Measurements from ENCODE around the gene PGC. TPM values are rescaled to one million over a fixed set of nuclear protein-coding genes. Genes with fewer than 3 reads are reported as not detected.

The PGC gene
- total RNA-seq, 2 experiments from 2014 or later, result not detected

DNA sequence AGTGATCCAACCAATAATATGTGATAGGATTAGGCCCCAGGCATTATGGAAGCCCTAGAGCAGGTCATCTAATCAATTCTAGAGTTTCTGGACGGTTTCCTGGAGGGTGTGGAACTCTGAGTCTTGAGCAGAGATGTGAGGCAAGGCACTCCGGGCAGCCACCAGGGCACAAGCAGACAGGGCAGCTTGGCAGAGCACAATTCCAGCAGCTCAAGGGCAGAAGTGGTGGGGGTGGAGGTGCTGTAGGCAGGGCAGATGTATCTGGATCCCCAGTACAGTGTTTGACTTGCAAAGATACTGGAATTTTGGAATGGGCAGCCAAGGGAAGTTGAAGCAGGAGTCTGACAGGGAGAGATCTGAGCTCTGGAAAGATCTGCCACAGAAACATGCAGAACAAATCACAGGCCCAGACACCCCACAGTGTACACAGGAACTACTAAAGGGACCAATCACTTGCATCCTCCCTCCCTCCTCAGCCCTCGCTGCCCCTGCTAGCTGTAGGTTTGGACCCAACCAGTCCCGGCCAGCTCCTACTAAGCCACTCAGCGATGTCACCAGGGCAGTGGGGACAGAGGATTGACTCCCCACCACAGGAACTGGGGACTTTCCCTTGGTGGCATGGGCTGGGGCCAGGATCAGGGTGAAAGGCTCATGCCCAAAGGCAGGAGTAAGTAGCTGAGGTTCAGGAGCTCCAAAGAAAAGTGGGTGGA is 58.8 kb downstream of the PGC start:
- CTCF ChIA-PET, result interaction anchor here (1.1 to 2.2 kb wide), 6 partner anchors 12 to 344 kb away, joined by 3 to 10 read pairs (median 4); no protein-coding TSS in a partner anchor
- no peaks in the 10 kb centered on the region for H3K9me3 Mint-ChIP-seq (ENCODE audit: low read depth)
- ATAC-seq (no peak), DNase-seq (no peak)
- no peaks in the 10 kb centered on the region for H3K36me3 Mint-ChIP-seq
- peaks cover 13% of the 10 kb centered on the region for H3K4me1 Mint-ChIP-seq
- H3K4me3 Mint-ChIP-seq, result no peak overlapping the region
- no peak overlapping the region for H3K27ac Mint-ChIP-seq
- no peaks in the 10 kb centered on the region for H3K27me3 Mint-ChIP-seq

DNA sequence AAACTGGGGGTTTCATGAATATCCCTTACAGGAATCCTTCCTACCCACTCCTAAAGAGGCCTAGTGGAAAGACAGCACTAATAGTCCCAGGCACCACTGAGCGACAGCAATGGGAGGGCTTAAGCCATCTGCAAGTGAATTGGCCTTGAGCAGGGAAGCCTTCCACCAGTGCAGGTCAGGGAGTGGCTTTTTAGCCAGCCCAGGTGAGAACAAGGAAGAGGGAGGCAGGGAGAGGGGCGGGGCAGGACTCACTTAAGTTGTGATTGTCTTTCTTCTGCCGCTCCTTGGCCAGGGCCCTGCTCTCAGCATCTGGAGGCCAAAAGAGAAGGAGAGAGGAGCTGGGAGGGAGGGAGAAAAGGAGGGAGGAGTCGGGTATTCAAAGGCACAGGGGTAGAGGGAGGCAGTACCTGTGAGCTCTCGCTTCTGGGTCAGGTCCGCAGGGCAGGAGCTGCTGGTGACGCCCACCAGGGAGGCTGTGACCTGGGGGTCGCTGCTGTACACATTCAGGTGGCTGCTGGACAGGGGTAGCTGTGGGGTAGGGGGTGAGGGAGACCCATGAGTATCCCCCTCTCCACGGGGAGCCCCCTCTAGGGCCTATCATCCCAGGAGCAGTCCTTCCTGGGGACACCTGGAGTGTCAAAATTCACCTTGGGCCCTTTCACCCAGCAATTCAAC is 59.6 kb downstream of the PGC start:
- H3K4me1 Mint-ChIP-seq, result peaks cover 13% of the 10 kb centered on the region
- H3K36me3 Mint-ChIP-seq, result no peaks in the 10 kb centered on the region
- DNase-seq (no peak), ATAC-seq (no peak)
- no peaks in the 10 kb centered on the region for H3K27me3 Mint-ChIP-seq
- no peaks in the 10 kb centered on the region for H3K9me3 Mint-ChIP-seq (ENCODE audit: low read depth)
- H3K27ac Mint-ChIP-seq, result no peak overlapping the region
- CTCF ChIA-PET, result interaction anchor here (1.2 to 2.2 kb wide), 5 partner anchors 18 to 343 kb away, joined by 3 to 10 read pairs (median 5); no protein-coding TSS in a partner anchor
- no peak overlapping the region for H3K4me3 Mint-ChIP-seq

Other genes starting within 250 kb of the PGC start
- gene FOXP4, start 201.0 kb downstream of the PGC start, total RNA-seq, result 1 to 10 TPM; 6.5 to 7.7 TPM
- not detected for gene MDFI, start 108.9 kb downstream of the PGC start, total RNA-seq
- 10 to 100 TPM; 14.5 to 15.8 TPM for gene TFEB, start 11.8 kb downstream of the PGC start, total RNA-seq
- gene FRS3, start 32.5 kb upstream of the PGC start, total RNA-seq, result 1 to 10 TPM; 4.8 to 6.2 TPM
- gene PRICKLE4, start 33.4 kb upstream of the PGC start, total RNA-seq, result not detected
- 100 to 1,000 TPM; 161 to 219 TPM for gene TOMM6, start 40.3 kb upstream of the PGC start, total RNA-seq
- 1 to 10 TPM; 7.7 to 9.1 TPM for gene USP49, start 148.0 kb upstream of the PGC start, total RNA-seq
- gene MED20, start 173.7 kb upstream of the PGC start, total RNA-seq, result 10 to 100 TPM; 21.9 to 25.6 TPM
- gene BYSL, start 174.1 kb upstream of the PGC start, total RNA-seq, result 10 to 100 TPM; 33.1 to 48.5 TPM
- 100 to 1,000 TPM; 333 to 502 TPM for gene CCND3, start 194.4 kb upstream of the PGC start, total RNA-seq

Measured in activated CD8-positive, alpha-beta memory T cell treated with anti-CD3 and anti-CD28 coated beads, Interleukin-2, amount 10 ng/mL, durations not matched to agents 7 days and 5 days (primary cell).